ENCODE measurements around the gene TNFAIP8L3. TPM values are rescaled to one million over a fixed set of nuclear protein-coding genes. Genes with fewer than 3 reads are reported as not detected.

Gene TNFAIP8L3
- total and polyA plus RNA-seq, 9 of the 15 experiments (the other 6 are each of a cell fraction or from before 2014, with no cell fraction given): 0.13 TPM; not detected in 8

DNA sequence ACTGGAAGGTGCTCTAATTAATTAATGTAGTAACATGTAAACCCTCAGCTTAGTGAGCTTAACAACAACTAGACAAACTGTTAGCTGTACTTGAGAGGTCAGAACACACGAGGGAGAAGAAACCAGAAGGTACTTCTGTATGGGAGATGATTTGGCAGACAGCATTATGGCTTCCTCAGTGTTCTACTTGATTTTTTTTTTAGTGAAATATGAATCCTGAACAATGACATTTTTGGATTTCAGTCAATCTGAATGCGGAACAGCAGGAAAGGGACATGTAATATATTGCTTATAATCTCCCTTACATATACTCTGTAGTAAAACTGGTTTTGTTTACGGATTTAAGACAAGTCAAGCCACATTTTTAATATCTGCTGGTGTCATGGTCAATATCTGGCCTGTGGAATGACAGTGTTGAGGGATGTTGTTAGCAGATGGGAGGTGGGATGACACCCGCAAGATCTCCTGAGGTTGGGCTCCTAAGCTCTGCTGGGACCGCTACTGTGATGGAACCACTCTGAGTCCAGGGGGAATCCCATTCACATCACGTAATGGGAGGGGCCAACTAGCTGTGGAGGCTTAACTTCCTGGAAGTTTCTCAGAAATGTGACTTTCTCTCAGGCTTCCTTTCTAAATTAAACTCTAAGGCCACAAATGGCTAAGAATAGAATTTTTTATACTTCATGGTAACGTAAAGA is 18.7 kb downstream of the TNFAIP8L3 start (continued):
- TF ChIP-seq, protein P1, sequence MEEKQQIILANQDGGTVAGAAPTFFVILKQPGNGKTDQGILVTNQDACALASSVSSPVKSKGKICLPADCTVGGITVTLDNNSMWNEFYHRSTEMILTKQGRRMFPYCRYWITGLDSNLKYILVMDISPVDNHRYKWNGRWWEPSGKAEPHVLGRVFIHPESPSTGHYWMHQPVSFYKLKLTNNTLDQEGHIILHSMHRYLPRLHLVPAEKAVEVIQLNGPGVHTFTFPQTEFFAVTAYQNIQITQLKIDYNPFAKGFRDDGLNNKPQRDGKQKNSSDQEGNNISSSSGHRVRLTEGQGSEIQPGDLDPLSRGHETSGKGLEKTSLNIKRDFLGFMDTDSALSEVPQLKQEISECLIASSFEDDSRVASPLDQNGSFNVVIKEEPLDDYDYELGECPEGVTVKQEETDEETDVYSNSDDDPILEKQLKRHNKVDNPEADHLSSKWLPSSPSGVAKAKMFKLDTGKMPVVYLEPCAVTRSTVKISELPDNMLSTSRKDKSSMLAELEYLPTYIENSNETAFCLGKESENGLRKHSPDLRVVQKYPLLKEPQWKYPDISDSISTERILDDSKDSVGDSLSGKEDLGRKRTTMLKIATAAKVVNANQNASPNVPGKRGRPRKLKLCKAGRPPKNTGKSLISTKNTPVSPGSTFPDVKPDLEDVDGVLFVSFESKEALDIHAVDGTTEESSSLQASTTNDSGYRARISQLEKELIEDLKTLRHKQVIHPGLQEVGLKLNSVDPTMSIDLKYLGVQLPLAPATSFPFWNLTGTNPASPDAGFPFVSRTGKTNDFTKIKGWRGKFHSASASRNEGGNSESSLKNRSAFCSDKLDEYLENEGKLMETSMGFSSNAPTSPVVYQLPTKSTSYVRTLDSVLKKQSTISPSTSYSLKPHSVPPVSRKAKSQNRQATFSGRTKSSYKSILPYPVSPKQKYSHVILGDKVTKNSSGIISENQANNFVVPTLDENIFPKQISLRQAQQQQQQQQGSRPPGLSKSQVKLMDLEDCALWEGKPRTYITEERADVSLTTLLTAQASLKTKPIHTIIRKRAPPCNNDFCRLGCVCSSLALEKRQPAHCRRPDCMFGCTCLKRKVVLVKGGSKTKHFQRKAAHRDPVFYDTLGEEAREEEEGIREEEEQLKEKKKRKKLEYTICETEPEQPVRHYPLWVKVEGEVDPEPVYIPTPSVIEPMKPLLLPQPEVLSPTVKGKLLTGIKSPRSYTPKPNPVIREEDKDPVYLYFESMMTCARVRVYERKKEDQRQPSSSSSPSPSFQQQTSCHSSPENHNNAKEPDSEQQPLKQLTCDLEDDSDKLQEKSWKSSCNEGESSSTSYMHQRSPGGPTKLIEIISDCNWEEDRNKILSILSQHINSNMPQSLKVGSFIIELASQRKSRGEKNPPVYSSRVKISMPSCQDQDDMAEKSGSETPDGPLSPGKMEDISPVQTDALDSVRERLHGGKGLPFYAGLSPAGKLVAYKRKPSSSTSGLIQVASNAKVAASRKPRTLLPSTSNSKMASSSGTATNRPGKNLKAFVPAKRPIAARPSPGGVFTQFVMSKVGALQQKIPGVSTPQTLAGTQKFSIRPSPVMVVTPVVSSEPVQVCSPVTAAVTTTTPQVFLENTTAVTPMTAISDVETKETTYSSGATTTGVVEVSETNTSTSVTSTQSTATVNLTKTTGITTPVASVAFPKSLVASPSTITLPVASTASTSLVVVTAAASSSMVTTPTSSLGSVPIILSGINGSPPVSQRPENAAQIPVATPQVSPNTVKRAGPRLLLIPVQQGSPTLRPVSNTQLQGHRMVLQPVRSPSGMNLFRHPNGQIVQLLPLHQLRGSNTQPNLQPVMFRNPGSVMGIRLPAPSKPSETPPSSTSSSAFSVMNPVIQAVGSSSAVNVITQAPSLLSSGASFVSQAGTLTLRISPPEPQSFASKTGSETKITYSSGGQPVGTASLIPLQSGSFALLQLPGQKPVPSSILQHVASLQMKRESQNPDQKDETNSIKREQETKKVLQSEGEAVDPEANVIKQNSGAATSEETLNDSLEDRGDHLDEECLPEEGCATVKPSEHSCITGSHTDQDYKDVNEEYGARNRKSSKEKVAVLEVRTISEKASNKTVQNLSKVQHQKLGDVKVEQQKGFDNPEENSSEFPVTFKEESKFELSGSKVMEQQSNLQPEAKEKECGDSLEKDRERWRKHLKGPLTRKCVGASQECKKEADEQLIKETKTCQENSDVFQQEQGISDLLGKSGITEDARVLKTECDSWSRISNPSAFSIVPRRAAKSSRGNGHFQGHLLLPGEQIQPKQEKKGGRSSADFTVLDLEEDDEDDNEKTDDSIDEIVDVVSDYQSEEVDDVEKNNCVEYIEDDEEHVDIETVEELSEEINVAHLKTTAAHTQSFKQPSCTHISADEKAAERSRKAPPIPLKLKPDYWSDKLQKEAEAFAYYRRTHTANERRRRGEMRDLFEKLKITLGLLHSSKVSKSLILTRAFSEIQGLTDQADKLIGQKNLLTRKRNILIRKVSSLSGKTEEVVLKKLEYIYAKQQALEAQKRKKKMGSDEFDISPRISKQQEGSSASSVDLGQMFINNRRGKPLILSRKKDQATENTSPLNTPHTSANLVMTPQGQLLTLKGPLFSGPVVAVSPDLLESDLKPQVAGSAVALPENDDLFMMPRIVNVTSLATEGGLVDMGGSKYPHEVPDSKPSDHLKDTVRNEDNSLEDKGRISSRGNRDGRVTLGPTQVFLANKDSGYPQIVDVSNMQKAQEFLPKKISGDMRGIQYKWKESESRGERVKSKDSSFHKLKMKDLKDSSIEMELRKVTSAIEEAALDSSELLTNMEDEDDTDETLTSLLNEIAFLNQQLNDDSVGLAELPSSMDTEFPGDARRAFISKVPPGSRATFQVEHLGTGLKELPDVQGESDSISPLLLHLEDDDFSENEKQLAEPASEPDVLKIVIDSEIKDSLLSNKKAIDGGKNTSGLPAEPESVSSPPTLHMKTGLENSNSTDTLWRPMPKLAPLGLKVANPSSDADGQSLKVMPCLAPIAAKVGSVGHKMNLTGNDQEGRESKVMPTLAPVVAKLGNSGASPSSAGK (IDR thresholded peaks at IDR 0.05): no peak
- TF ChIP-seq TAF1 (IDR thresholded peaks at IDR 0.05; ENCODE audit: control insufficient read depth, extremely low read depth, insufficient read depth, low read length, severe bottlenecking) (no peak), CBX3 (IDR thresholded peaks at IDR 0.05; ENCODE audit: borderline replicate concordance in 1 of 2, low read length in 2 of 2) (no peak)

Data from K562 (cell line).